VCaP (cell line): Measurements from ENCODE around the gene CORO2A.

Source experiments
- H3K27ac ChIP-seq: fragments of 450-650 bp; 2 replicates; pipeline ENCODE4 v1.5.1; 2017
- TF ChIP-seq, protein P1 (sequence below): fragments of 450-650 bp; conservative IDR thresholded peaks from 2 replicates; pipeline ENCODE4 v1.5.1; 2017; ENCODE audit warnings: mild to moderate bottlenecking, moderate library complexity

The CORO2A gene

DNA sequence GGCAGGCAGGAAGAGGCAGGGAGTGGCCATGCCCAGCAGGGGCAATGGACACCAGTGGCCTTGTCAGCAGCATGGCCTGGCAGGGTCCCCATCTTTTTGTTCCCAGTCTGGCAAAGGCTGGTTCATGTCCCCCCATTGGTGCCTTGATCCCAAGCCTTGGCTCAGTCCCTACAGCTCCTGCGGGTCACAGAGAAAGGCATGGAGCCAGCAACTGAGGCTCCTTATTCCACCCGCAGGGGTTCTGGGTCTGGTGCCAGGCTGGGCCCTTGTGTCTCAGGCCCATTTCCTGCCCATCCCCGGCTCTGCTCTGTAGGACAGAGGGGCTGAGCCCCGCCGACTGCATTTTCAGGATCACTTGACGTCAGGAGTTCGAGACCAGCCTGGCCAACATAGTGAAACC is 87.4 kb downstream of the CORO2A start:
- TF ChIP-seq, protein P1, sequence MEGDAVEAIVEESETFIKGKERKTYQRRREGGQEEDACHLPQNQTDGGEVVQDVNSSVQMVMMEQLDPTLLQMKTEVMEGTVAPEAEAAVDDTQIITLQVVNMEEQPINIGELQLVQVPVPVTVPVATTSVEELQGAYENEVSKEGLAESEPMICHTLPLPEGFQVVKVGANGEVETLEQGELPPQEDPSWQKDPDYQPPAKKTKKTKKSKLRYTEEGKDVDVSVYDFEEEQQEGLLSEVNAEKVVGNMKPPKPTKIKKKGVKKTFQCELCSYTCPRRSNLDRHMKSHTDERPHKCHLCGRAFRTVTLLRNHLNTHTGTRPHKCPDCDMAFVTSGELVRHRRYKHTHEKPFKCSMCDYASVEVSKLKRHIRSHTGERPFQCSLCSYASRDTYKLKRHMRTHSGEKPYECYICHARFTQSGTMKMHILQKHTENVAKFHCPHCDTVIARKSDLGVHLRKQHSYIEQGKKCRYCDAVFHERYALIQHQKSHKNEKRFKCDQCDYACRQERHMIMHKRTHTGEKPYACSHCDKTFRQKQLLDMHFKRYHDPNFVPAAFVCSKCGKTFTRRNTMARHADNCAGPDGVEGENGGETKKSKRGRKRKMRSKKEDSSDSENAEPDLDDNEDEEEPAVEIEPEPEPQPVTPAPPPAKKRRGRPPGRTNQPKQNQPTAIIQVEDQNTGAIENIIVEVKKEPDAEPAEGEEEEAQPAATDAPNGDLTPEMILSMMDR: no peak

DNA sequence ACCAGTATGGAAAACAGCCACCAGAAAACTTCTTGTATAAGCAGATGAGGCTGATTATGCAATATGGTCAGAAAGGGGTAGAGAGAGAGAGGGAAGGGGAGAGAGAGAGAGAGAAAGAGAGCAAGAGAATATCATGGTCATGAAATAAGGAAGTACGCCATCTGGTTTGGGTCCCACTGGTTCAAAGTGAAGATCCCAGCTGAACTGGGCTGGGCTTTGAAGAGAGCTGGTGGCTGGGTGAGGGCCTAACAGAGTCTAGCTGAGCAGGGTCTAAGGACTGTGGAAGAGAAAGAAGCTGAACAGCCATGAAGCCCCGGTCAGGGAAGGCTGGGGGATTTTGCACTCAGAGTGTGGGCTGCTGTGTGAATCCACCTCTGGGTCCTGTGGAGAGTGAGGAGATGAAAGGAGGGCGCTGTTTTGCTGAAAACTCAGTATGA is 88.0 kb downstream of the CORO2A start:
- TF ChIP-seq, protein P1: no peak

More for the DNA sequence above, 87.4 kb downstream of the CORO2A start:
- 0 out of 2 replicates have a peak overlapping the region, but pooled peaks have one; percentile 93 for H3K27ac ChIP-seq

DNA sequence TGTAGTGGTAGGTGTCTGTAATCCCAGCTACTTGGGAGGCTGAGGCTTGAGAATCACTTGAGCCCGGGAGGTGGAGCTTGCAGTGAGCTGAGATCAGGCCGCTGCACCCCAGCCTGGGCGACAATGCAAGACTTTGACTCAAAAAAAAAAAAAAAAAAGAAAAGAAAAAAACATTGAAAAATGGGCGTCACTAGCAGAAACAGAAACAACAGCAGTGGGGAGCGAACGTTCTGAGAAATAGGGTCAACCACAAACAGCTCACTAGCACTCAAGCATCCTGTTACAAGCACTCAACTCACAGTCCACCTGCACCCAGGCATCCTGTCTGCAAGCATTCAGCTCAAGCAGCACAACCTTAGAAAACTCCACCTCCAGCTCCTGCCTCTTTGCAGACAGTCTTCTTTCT is 90.6 kb downstream of the CORO2A start:
- TF ChIP-seq, protein P1: no peak
- peak overlapping the region; percentile 93 for H3K27ac ChIP-seq

More for the DNA sequence above, 88.0 kb downstream of the CORO2A start:
- H3K27ac ChIP-seq: peak overlapping the region; percentile 93; the same call in 1 of the 2 replicates

DNA sequence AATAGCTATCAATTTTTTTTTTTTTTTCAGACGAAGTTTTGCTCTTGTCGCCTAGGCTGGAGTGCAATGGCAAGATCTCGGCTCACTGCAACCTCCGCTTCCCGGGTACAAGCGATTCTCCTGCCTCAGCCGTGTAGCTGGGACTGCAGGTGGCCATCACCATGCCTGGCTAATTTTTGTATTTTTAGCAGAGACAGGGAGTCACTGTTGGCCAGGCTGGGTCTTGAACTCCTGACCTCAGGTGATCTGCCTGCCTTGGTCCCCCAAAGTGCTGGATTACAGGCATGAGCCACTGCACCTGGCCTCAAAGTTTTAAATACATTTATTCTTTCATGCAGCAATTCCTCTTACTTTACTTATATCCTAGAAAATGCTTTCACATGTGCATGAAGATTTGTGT is 91.0 kb downstream of the CORO2A start:
- TF ChIP-seq, protein P1: no peak
- H3K27ac ChIP-seq: peak overlapping the region; percentile 93

DNA sequence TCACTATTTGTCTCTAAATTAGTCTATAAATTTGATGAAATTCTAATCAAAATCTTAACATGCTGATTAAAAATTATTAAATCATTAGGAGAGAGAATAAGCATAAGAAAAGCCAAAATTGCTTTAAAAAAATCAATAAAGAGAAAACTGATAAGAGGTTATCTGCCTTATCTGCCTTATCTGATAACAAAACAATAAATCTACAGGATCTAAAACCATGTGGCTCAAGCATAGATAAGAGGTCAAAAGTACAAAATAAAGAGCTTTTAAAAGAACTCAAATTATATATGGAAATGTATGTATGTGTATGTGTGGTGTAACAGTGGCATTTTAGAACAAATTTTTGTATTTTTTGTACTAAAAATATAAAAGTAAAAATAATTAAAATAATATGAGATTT is 92.0 kb downstream of the CORO2A start:
- TF ChIP-seq, protein P1: no peak
- peak overlapping the region; percentile 93 for H3K27ac ChIP-seq

DNA sequence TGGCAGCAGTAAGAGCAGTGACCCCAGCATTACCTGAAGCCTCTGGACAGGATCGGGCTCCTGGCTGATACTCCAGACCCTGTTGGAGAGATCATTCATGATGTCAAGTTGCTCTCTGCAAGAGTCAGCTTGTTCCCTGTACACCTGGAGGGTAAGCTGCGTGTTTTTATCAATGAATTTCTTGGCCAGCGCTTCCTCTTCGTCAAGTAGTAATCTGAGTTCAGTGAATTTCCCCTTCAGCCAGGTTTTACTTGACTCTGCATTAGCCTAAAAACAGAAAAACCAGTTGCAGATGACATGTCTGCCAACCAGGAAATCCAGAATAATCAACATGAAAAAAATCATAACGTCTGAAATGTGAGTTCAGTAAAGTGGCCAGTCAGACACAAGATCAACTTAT is 92.5 kb downstream of the CORO2A start:
- TF ChIP-seq, protein P1: no peak
- H3K27ac ChIP-seq: peak overlapping the region; percentile 93

DNA sequence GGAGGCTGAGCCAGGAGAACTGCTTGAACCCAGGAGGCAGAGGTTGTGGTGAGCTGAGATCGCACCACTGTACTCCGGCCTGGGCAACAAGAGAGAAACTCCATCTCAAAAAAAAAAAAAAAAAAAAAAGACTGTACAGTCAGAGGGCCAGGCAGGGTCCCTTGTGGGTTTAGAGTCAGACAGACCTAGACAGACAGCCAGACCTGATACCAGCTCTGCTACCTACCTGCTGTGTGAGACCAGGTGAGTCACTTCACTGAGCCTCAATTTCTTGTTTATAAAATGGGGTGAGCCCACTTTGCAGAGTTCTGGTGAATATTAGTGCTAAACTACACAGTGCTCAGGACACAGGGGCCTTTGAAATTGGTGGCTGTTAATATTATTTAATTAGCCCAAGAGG is 93.1 kb downstream of the CORO2A start:
- TF ChIP-seq, protein P1: no peak
- peak overlapping the region; percentile 93 for H3K27ac ChIP-seq
